B cell (primary cell): ENCODE results near the gene AP2B1. TPM values are rescaled to one million over a fixed set of nuclear protein-coding genes. Genes with fewer than 3 reads are reported as not detected.

Source experiments
- ATAC-seq: fragments of 200-7000 bp; cut with Tn5 transposase; one replicate; pipeline ENCODE4 v1.10.0; 2021; ENCODE audit warnings: low read depth, mild to moderate bottlenecking, moderate number of reproducible peaks, moderate library complexity
- CTCF ChIA-PET: fragments of 350-600 bp; sonication (Branson Sonifier 250); formaldehyde crosslinking; loops from one replicate; lab custom pipeline; 2021; ENCODE audit warnings: antibody characterized with exemption, inconsistent platforms; lab: Charles Lee
- POLR2A ChIA-PET: fragments of 350-600 bp; sonication (Branson Sonifier 250); formaldehyde crosslinking; loops from one replicate; lab custom pipeline; 2021; ENCODE audit warnings: antibody characterized with exemption; lab: Charles Lee
- DNase-seq: peaks from one replicate; pipeline ENCODE4 v3.0.0; 2013
- H2AFZ ChIP-seq: 2 replicates; pipeline ENCODE4 v1.6.1; 2012; ENCODE audit warnings: mild to moderate bottlenecking, low read depth, low read length; ENCODE audit not compliant: insufficient read depth, poor library complexity, severe bottlenecking
- H3K27ac ChIP-seq, 2 donors: 1 replicate in 1 of 2; 2 replicates in 1 of 2; pipeline ENCODE4 v1.5.1; 2012 to 2013; ENCODE audit warnings: low read length in 2 of 2, mild to moderate bottlenecking in 2 of 2, moderate library complexity in 1 of 2
- H3K27me3 ChIP-seq, 4 experiments: fragments of 200-600 bp in 1 of 4; sonication (generic) in 1 of 4; replicated peaks in 1 of 4; 1 replicate in 2 of 4; 2 replicates in 2 of 4; pipeline versions ENCODE4 v1.6.1 to v1.7.0; 2013 to 2016; ENCODE audit warnings: low read length in 3 of 4, mild to moderate bottlenecking in 2 of 4, mixed read lengths in 1 of 4, moderate library complexity in 1 of 4; ENCODE audit not compliant: insufficient read depth in 4 of 4, control insufficient read depth in 3 of 4; ENCODE audit errors: control extremely low read depth in 1 of 4
- H3K36me3 ChIP-seq, 2 experiments: replicated peaks in 1 of 2; 1 replicate in 1 of 2; 2 replicates in 1 of 2; pipeline versions ENCODE4 v1.6.1 to v1.7.1; 2013; ENCODE audit warnings: low read length in 1 of 2; ENCODE audit not compliant: insufficient read depth in 2 of 2, control insufficient read depth in 1 of 2; ENCODE audit errors: control extremely low read depth in 1 of 2, extremely low read depth in 1 of 2
- H3K4me1 ChIP-seq, 2 donors: fragments of 200-600 bp in 1 of 2; sonication (generic) in 1 of 2; 1 replicate in 1 of 2; 2 replicates in 1 of 2; pipeline versions ENCODE4 v1.5.1 to v1.6.1; 2013 to 2017; ENCODE audit warnings: low read length in 2 of 2; ENCODE audit not compliant: control insufficient read depth in 2 of 2, insufficient read depth in 2 of 2
- H3K4me2 ChIP-seq: replicated peaks from 2 replicates; pipeline ENCODE3; 2012; ENCODE audit warnings: mild to moderate bottlenecking, low read depth, low read length; ENCODE audit not compliant: poor library complexity, severe bottlenecking
- H3K4me3 ChIP-seq, 5 experiments: fragments of 200-600 bp in 1 of 5; sonication (generic) in 1 of 5; 1 replicate in 3 of 5; 2 replicates in 2 of 5; pipeline versions ENCODE4 v1.5.1 to v1.7.0; 2011 to 2016; ENCODE audit warnings: low read length in 4 of 5, mild to moderate bottlenecking in 4 of 5, low read depth in 2 of 5, control low read depth in 1 of 5, moderate library complexity in 1 of 5; ENCODE audit not compliant: insufficient read depth in 1 of 5; ENCODE audit errors: control extremely low read depth in 1 of 5, extremely low read depth in 1 of 5
- H3K79me2 ChIP-seq: fragments of 200-600 bp; sonication (generic); one replicate; pipeline ENCODE4 v1.6.0; 2016; ENCODE audit warnings: low read length; ENCODE audit not compliant: control insufficient read depth, insufficient read depth
- H3K9ac ChIP-seq: fragments of 200-600 bp; sonication (generic); 2 replicates; pipeline ENCODE4 v1.6.1; 2017; ENCODE audit warnings: mild to moderate bottlenecking, low read length, moderate library complexity
- H3K9me3 ChIP-seq, 3 donors: one replicate each; pipeline versions ENCODE4 v1.6.1 to v1.7.1; 2013; ENCODE audit warnings: low read length in 2 of 3; ENCODE audit not compliant: control insufficient read depth in 2 of 3, insufficient read depth in 1 of 3; ENCODE audit errors: control extremely low read depth in 1 of 3
- H4K20me1 ChIP-seq: 2 replicates; pipeline ENCODE4 v1.6.0; 2012; ENCODE audit warnings: mild to moderate bottlenecking, low read length; ENCODE audit not compliant: insufficient read depth, control insufficient read depth, poor library complexity, severe bottlenecking
- H3K27ac Mint-ChIP-seq: one replicate; pipeline ENCODE4 v1.8.0; 2021; ENCODE audit warnings: mixed read lengths
- H3K27me3 Mint-ChIP-seq: one replicate; pipeline ENCODE4 v1.8.0; 2021; ENCODE audit warnings: mixed read lengths
- H3K4me1 Mint-ChIP-seq: one replicate; pipeline ENCODE4 v1.8.0; 2021; ENCODE audit warnings: mixed read lengths
- H3K4me3 Mint-ChIP-seq: one replicate; pipeline ENCODE4 v1.8.0; 2021; ENCODE audit warnings: mixed read lengths
- H3K9me3 Mint-ChIP-seq: one replicate; pipeline ENCODE4 v1.8.0; 2022; ENCODE audit warnings: mixed read lengths; ENCODE audit not compliant: insufficient read depth
- CTCF ChIP-seq: fragments of 200-600 bp; IDR thresholded peaks from one replicate; pipeline ENCODE4 v1.8.0; 2022; ENCODE audit warnings: antibody characterized with exemption, mild to moderate bottlenecking
- EZH2 ChIP-seq: IDR thresholded peaks from 2 replicates; pipeline ENCODE4 v1.6.1; 2012; ENCODE audit warnings: borderline replicate concordance, low read depth, mild to moderate bottlenecking, moderate library complexity, low read length; ENCODE audit not compliant: insufficient read depth, poor library complexity, severe bottlenecking
- WGBS: methylation state at CpG from one replicate; pipeline ENCODE4 v1.1.5; 2013; ENCODE audit warnings: missing lambda C conversion rate; ENCODE audit not compliant: insufficient coverage; 5-methylcytosine and 5-hydroxymethylcytosine counted together
- intact Hi-C: fragments of 100-400 bp; cut with micrococcal nuclease; formaldehyde crosslinking; loops from one replicate; pipeline ENCODE4 v1.10.0; 2022
- polyA plus RNA-seq: library from polyadenylated mRNA; depleted of rRNA; stranded (reverse); fragments of >200 nt; gene quantifications from 2 replicates; pipeline ENCODE4 v1.2.3, GENCODE V29; 2012
- small RNA-seq: library from RNA; depleted of rRNA; stranded (forward); fragments of <200 nt; gene quantifications from one replicate; pipeline ENCODE3, GENCODE V24; 2012; ENCODE audit warnings: low replicate concordance, low read depth; ENCODE audit not compliant: insufficient read length
- total RNA-seq, 2 donors: library from RNA; stranded (reverse); fragments of 120-200 nt in 1 of 2; gene quantifications; 1 replicate in 1 of 2; 2 replicates in 1 of 2; pipeline versions ENCODE4 v1.2.3 to v1.2.4, GENCODE V29; 2013 to 2022

The AP2B1 gene
- total and polyA plus RNA-seq, 2 donors (not counting 1 experiment from before 2014, with no cell fraction given), result 33.1 to 123 TPM

GRCh38 chr17:35775039-35775438, 187.9 kb downstream of the AP2B1 start:
- DNase-seq (no peak), ATAC-seq (no peak)
- ChIA-PET CTCF (interaction anchor here (2.0 kb wide), 1 partner anchor 11 kb away, joined by 9 read pairs; no protein-coding TSS in a partner anchor), POLR2A (no interaction called here)
- Histone ChIP-seq H3K9ac (no peak overlapping the region), H2AFZ (no peak overlapping the region), H3K27me3 (peaks cover 0 to 5% (median under 1%) of the 10 kb centered on the region in 4 experiments), H3K27ac (no peak overlapping the region), H3K4me2 (no peak overlapping the region), H4K20me1 (no peaks in the 10 kb centered on the region), H3K79me2 (no peaks in the 10 kb centered on the region), H3K9me3 (peaks cover 0 to 3% (median 0%) of the 10 kb centered on the region in 3 donors), H3K4me1 (no peaks in the 10 kb centered on the region), H3K36me3 (no peaks in the 10 kb centered on the region), H3K4me3 (no peak overlapping the region)
- TF ChIP-seq EZH2 (no peak), CTCF (no peak)
- H3K9me3 Mint-ChIP-seq, result no peaks in the 10 kb centered on the region
- no peaks in the 10 kb centered on the region for H3K4me1 Mint-ChIP-seq
- peaks cover 13% of the 10 kb centered on the region for H3K27me3 Mint-ChIP-seq
- no peak overlapping the region for H3K4me3 Mint-ChIP-seq
- 85% methylated on average over 4 of the region's 5 CpGs for WGBS
- intact Hi-C loops, result no loop called here
- no peak overlapping the region for H3K27ac Mint-ChIP-seq

GRCh38 chr17:35775583-35775982, 188.5 kb downstream of the AP2B1 start:
- H3K27me3 Mint-ChIP-seq, result peaks cover 10% of the 10 kb centered on the region
- CTCF ChIA-PET, result interaction anchor here (2.0 kb wide), 1 partner anchor 11 kb away, joined by 9 read pairs; no protein-coding TSS in a partner anchor
- H3K27ac Mint-ChIP-seq, result no peak overlapping the region
- Histone ChIP-seq H3K36me3 (no peaks in the 10 kb centered on the region), H3K79me2 (no peaks in the 10 kb centered on the region), H3K4me2 (no peak overlapping the region), H3K27ac (no peak overlapping the region), H3K27me3 (peaks cover 0 to 5% (median under 1%) of the 10 kb centered on the region in 4 experiments), H3K9me3 (no peaks in the 10 kb centered on the region), H4K20me1 (no peaks in the 10 kb centered on the region), H3K4me3 (no peak overlapping the region), H3K9ac (no peak overlapping the region), H2AFZ (no peak overlapping the region), H3K4me1 (no peaks in the 10 kb centered on the region)
- ATAC-seq (no peak), DNase-seq (no peak)
- WGBS, result 50% methylated on average over 2 of the region's 6 CpGs
- intact Hi-C loops, result no loop called here
- POLR2A ChIA-PET, result interaction anchor here (0.6 kb wide), 1 partner anchor 29 kb away, joined by 6 read pairs; no protein-coding TSS in a partner anchor
- no peak overlapping the region for H3K4me3 Mint-ChIP-seq
- H3K9me3 Mint-ChIP-seq, result no peaks in the 10 kb centered on the region
- TF ChIP-seq CTCF (no peak), EZH2 (no peak)
- H3K4me1 Mint-ChIP-seq, result no peaks in the 10 kb centered on the region

Small RNAs within 50 kb of the gene (small RNA-seq; reads per million reads assigned to genes)
- gene AC004134.1 (not detected), gene AC015911.1 (not detected), gene SNORD7 (36.1 reads per million, percentile 92 among the genes with 10 or more reads in this experiment)

Other genes starting within 250 kb of the AP2B1 start
- gene SLFN11, start 213.7 kb upstream of the AP2B1 start, total RNA-seq, result 48.1 and 52.2 TPM in 2 replicates
- 11.3 and 18.7 TPM in 2 replicates for gene SLFN11, start 213.7 kb upstream of the AP2B1 start, polyA plus RNA-seq
- 8.0 and 10.4 TPM in 2 replicates for gene SLFN12, start 154.8 kb upstream of the AP2B1 start, total RNA-seq
- gene SLFN12, start 154.8 kb upstream of the AP2B1 start, polyA plus RNA-seq, result 1.9 and 2.5 TPM in 2 replicates
- 30.9 and 31.0 TPM in 2 replicates for gene SLFN13, start 138.6 kb upstream of the AP2B1 start, total RNA-seq
- 8.7 and 9.5 TPM in 2 replicates for gene SLFN13, start 138.6 kb upstream of the AP2B1 start, polyA plus RNA-seq
- gene SLFN12L, start 49.6 kb upstream of the AP2B1 start, total RNA-seq, result 3.7 and 3.8 TPM in 2 replicates
- 0.43 and 0.97 TPM in 2 replicates for gene SLFN12L, start 49.6 kb upstream of the AP2B1 start, polyA plus RNA-seq
- gene SLFN14, start 26.5 kb upstream of the AP2B1 start, total RNA-seq, result not detected in 2 replicates
- gene SLFN14, start 26.5 kb upstream of the AP2B1 start, polyA plus RNA-seq, result not detected in 2 replicates
- gene PEX12, start 8.8 kb upstream of the AP2B1 start, total RNA-seq, result 5.1 and 5.5 TPM in 2 replicates
- gene PEX12, start 8.8 kb upstream of the AP2B1 start, polyA plus RNA-seq, result 2.3 and 2.6 TPM in 2 replicates
- 1.2 TPM in 1 of 2 replicates, not detected in the other for gene RASL10B, start 144.3 kb downstream of the AP2B1 start, total RNA-seq
- 0.04 and 0.06 TPM in 2 replicates for gene RASL10B, start 144.3 kb downstream of the AP2B1 start, polyA plus RNA-seq
- gene GAS2L2, start 165.9 kb downstream of the AP2B1 start, total RNA-seq, result 0.17 TPM in 1 of 2 replicates, not detected in the other
- gene GAS2L2, start 165.9 kb downstream of the AP2B1 start, polyA plus RNA-seq, result 0.09 and 0.10 TPM in 2 replicates
- gene C17orf50, start 173.6 kb downstream of the AP2B1 start, total RNA-seq, result not detected in 2 replicates
- gene C17orf50, start 173.6 kb downstream of the AP2B1 start, polyA plus RNA-seq, result not detected in 2 replicates
- gene MMP28, start 208.3 kb downstream of the AP2B1 start, total RNA-seq, result 2.0 and 2.4 TPM in 2 replicates
- gene MMP28, start 208.3 kb downstream of the AP2B1 start, polyA plus RNA-seq, result 0.15 and 0.74 TPM in 2 replicates
- 246 and 249 TPM in 2 replicates for gene TAF15, start 222.2 kb downstream of the AP2B1 start, total RNA-seq
- 51.0 and 83.9 TPM in 2 replicates for gene TAF15, start 222.2 kb downstream of the AP2B1 start, polyA plus RNA-seq